ENCODE results near the gene GFY. TPM values are rescaled to one million over a fixed set of nuclear protein-coding genes. Genes with fewer than 3 reads are reported as not detected.

Gene GFY
- total and polyA plus RNA-seq, 2 donors (not counting 3 experiments of a cell fraction or from before 2014, with no cell fraction given): not detected

DNA sequence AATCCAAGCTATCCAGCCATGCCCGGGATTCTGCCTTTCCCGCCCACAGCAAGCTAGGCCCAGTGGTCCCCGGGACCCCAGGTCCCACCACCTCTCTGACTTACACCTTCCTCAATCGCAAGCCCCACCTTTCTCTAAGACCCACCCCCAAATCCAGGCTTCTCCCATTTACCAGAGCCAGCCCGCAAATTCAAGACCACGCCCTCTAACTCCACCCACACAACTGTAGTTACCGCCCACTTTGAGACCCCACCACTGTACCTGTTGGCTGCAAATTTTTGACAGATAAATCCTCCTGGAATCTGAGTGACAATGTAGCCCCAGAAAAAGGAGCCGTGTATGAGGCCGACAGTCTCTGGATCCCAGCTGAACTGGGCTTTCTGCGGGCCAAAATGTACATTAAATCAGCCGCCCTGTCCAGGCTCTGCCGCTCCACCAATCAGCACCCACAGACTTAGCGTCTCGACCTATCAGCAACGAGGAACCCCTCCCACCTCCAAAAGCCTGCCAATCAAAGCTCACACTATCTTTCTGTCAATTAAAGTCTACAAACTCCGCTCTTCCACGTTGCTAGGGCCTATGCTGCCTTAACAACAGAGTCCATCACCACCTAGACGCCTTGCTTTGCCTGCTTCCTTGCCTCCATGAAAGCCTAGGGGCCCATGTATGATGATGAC, 9.9 kb downstream of the GFY start:
- Histone ChIP-seq H3K9me3 (replicated peaks; ENCODE audit: control insufficient read depth, insufficient read depth, low read length) (no peaks in the 10 kb centered on the region), H2AFZ (ENCODE audit: low read depth, low read length) (no peak overlapping the region), H3K4me1 (ENCODE audit: control insufficient read depth, extremely low read depth, insufficient read depth, low read length) (peaks cover 3% of the 10 kb centered on the region), H3K79me2 (ENCODE audit: control insufficient read depth, insufficient read depth, low read length) (no peaks in the 10 kb centered on the region), H3K36me3 (ENCODE audit: control insufficient read depth in 2 of 2, extremely low read depth in 1 of 2, insufficient read depth in 2 of 2, low read length in 2 of 2) (no peaks in the 10 kb centered on the region), H3K27ac (ENCODE audit: insufficient read depth, low read depth, low read length) (no peak overlapping the region), H4K20me1 (replicated peaks; ENCODE audit: control insufficient read depth, extremely low read depth, insufficient read depth, low read length) (no peaks in the 10 kb centered on the region), H3K4me2 (ENCODE audit: insufficient read depth, low read length) (no peak overlapping the region), H3K9me1 (replicated peaks; ENCODE audit: control insufficient read depth, extremely low read depth, insufficient read depth, low read length) (no peaks in the 10 kb centered on the region), H3K9ac (replicated peaks; ENCODE audit: extremely low read depth, insufficient read depth, low read length) (no peak overlapping the region), H3K4me3 (replicated peaks in 1 of 3; ENCODE audit: insufficient read depth in 1 of 3, low read depth in 1 of 3, low read length in 3 of 3) (no peak overlapping the region), H3K27me3 (ENCODE audit: control insufficient read depth in 2 of 2, insufficient read depth in 2 of 2, low read length in 2 of 2) (peaks cover 74 to 76% of the 10 kb centered on the region in 2 experiments)
- intact Hi-C loops (cut with micrococcal nuclease): no loop called here
- dilution Hi-C loops (cut with MboI; ENCODE audit: extremely low pct_ligation_motif_present, low sequenced_read_pairs): no loop called here
- TF ChIP-seq FOS (IDR thresholded peaks at IDR 0.05; ENCODE audit: borderline replicate concordance, insufficient read depth, low read length): no peak
- TF ChIP-seq, protein P1, sequence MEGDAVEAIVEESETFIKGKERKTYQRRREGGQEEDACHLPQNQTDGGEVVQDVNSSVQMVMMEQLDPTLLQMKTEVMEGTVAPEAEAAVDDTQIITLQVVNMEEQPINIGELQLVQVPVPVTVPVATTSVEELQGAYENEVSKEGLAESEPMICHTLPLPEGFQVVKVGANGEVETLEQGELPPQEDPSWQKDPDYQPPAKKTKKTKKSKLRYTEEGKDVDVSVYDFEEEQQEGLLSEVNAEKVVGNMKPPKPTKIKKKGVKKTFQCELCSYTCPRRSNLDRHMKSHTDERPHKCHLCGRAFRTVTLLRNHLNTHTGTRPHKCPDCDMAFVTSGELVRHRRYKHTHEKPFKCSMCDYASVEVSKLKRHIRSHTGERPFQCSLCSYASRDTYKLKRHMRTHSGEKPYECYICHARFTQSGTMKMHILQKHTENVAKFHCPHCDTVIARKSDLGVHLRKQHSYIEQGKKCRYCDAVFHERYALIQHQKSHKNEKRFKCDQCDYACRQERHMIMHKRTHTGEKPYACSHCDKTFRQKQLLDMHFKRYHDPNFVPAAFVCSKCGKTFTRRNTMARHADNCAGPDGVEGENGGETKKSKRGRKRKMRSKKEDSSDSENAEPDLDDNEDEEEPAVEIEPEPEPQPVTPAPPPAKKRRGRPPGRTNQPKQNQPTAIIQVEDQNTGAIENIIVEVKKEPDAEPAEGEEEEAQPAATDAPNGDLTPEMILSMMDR (IDR thresholded peaks at IDR 0.05; ENCODE audit: extremely low read depth in 1 of 2, insufficient read depth in 1 of 2, low read depth in 1 of 2, low read length in 2 of 2): no peak
- TF ChIP-seq POLR2AphosphoS5 (IDR thresholded peaks at IDR 0.05; ENCODE audit: insufficient read depth, low read depth, low read length): no peak
- no peak for TF ChIP-seq MYC (IDR thresholded peaks at IDR 0.05; ENCODE audit: low read depth, low read length)
- TF ChIP-seq JUN (IDR thresholded peaks at IDR 0.05; ENCODE audit: borderline replicate concordance, insufficient read depth, insufficient read length, low read depth): no peak
- no TSS peak for BruUV-seq (replicated peaks)
- DNase-seq (ENCODE audit: low read depth, low spot score) (no peak), FAIRE-seq (no peak)
- POLR2A ChIA-PET: no interaction called here
- CTCF ChIA-PET: interaction anchor here (0.7 to 1.2 kb wide), 2 partner anchors 16 to 44 kb away, joined by 3 read pairs; no protein-coding TSS in a partner anchor

Data from endothelial cell of umbilical vein (primary cell).